Measurements from ENCODE around the gene CSTPP1.
A peak's percentile ranks its signal among the peaks of the same experiment; 100 is the strongest.
"Not testable (repeated sequence)": the region's sequence is repeated elsewhere in the genome, so short reads cannot be mapped to it uniquely, and the experiment has no call there.

Gene CSTPP1

DNA sequence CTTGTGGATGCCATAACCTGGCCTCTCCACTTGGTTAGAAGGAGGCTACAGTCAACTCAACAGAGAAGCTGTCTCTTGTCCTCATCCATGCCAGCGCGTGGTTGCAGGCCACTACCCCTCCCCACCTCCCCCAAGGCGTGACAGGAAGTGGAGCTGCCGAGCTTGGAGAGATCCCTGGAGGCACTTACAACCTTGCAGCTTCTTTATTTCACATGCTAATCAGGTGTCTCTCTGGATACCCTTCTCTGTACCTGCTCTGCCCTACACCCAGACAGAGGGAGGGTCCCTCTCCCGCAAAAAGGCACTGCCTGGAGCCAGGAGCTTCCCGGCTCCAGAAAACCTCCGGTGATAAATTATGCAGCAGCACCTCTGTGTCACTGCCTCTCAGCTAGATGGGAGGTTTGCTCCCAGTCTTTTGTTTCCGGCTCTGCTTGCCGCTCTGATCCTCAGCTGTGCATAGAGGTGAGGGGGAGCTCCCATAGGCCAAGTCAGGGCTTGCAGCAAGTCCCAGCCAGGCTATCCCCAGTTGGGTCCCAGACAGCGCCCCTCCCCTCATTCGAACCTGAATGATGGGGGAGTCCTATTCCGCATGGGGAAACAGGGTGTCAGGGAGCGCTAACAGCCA, 23.9 kb upstream of the CSTPP1 start:
- DNase-seq (ENCODE audit: low read depth): no peak

DNA sequence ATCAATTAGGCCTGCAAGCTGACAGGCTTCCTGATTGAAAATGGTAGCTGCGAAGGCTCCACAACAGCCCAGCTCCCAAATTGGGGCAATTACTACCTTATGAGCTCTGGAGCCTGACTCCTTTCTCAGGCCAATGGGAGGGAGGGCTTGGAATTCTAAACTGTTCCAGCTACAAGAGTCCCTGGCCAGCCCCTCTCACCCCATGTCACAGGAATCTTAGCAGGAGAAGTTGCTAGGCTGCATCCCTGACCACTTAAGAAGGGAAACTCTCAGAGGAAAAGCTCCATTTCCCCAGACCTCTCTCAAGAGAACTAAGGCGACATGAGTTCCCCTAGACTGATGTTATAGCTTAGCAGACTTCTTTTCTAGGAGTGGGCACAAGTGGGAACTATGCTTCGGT, 23.1 kb upstream of the CSTPP1 start:
- DNase-seq (ENCODE audit: low read depth): no peak

DNA sequence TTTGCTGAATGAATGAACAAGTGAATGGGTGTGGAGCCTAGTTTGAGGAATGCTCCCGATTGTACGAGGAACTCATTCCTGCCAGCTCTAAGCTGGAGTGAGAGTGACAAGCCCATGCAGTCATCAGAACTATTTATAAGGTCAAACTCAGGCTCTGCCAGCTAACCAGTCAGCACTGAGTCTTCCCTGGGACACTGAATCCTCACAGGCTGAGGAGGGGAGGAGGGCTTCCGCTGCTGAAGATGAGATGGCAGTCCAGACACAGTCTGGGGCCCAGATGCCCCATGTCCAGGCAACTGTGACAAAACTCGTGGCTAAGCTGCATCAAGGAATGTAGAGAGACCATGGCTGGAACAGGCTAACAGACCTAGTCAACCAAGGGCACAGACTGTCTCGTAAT, 22.2 kb upstream of the CSTPP1 start:
- no peak for DNase-seq (ENCODE audit: low read depth)

DNA sequence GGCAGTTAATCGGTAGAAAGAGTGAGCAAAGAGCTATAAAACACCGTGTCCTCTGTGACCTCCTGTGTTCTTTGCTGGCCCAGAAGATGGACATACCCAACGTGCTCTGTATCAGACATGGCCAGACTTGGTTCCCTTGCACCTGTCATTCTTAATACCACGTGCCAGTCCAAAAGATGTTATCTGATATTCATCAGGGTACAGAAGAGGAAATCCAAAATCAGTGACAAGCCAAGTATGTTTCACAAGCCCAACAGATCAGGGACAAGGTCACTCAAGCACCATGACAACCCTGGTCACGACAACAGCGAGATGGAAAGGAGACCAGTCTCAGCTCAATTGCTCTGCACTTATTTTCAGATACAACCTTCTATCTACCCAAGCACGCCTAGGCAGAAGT, 21.7 kb upstream of the CSTPP1 start:
- no peak for DNase-seq (ENCODE audit: low read depth)

DNA sequence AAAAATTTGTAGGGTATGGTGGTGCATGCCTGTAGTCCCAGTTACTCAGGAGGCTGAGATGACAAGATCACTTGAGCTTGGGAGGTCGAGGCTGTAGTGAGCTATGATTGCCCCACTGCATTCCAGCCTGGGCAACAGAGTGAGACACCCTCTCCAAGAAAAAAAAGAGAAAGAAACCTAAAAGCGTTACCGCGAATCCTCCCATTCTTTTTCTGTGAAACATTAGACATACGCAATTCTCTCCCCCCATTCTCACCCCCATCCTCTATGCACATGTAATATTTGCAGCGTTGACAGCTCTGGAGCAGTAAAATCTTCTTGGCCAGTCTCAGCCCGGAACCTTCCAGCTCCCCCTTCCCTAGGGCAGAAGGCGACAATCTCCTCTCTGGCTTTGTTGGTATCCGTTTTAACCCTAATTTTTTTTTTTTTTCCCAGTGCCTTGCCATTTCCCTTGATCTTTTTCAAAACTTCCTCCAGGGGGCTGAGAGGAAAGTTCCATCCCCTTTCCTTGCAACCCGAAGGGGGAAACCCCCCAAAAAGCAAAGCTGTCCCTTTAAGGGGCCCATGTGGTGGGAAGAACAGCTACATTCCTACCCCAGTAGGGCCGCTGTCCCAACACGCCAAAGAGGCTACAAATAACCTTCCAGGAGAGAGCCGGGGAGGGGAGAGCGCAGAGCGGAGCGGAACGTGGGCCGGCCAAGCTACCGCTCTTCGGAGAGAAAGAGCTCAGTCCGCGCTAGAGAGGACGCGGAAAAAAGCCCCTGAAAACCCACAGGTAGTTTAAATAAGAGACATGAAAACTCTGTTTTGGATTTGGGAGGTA, 20.1 kb upstream of the CSTPP1 start:
- DNase-seq (ENCODE audit: low read depth): no peak

DNA sequence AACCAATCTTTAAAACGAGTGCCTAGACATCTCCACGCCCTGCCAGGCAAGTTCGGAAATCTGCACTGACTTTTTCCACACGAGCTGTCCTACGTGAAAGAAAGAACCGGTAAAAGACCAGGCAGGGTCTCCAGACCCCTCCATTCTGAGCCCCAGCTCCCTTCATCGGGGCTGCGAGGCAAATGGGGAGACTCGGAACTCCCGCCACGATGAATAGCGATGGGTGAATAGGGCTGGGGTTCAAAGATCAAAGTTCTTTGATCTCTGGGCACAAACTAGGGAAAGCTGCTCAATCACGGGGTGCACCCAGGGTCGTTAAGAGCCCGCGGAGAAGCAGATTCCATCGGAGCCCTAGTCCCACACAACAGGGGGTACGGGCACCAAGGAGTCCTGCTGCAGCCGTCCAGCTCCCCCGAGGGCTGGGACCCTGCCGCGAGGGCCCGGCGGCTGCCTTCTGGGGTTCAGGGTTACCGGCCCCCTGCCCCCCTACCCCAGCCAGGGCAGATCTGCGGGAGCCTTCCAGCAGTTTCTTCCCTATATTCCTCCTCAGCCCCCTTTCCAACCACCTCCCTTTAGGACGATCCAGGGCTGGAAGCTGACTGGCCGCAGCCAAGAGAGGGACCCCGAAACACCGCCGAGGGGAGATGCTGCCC, 19.3 kb upstream of the CSTPP1 start:
- no peak for DNase-seq (ENCODE audit: low read depth)

DNA sequence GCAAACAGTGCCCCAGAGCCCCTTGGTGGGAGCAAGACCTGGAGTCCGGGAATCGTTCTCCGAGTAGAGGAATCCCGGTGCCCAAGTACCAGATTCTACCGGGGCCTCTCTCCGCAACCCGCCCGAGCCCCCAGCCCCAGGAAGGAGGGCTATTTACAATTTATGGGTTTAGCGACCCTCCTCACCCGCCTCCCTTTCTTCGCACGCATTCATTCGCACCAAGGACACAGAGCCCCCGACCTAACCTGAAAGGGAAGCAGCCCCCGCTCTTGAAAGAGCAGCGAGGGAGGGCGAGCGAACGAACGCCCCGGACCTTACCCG, 18.8 kb upstream of the CSTPP1 start:
- no peak for DNase-seq (ENCODE audit: low read depth)

DNA sequence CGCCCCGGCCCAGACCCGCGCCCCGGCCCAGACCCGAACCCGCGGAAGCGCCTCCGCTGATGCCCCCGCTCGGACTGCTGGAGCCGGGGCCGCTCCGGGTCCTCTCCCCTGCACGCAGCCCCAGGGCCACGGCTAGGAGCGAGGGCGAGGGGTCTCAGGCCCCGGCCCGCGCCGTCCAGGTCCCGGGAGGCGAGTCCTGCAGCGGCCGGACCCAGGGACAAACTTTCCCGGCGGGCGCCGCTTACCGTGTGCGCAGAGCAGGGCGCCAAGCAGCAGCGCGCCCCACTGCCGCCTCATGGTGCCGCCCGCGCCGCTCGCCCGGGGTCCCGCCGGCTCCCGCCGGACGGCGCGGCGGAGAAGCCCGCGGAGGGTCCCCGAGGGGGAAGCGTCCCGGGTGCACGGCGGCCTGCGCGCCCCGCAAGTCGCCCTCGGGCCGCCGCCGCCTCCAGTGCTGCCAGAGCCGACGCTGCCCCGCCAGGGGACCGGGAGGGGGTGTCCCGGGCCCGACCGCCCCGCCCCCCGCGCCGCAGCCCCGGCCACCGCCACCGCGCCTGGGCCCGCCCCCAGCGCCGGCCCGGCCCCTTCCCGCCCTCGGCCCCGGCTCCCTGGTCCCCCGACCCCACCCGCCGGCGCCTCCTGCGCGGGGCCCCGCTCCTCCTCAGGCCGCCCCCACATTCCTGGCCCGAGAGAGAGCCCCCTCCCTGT, 18.3 kb upstream of the CSTPP1 start, which contains the start of gene LRP4:
TSS of gene LRP4 (minus strand) at position 468 of the 705 bp plus-strand sequence. CDS start at position 297, 171 bp downstream.
- DNase-seq (ENCODE audit: low read depth): no peak

DNA sequence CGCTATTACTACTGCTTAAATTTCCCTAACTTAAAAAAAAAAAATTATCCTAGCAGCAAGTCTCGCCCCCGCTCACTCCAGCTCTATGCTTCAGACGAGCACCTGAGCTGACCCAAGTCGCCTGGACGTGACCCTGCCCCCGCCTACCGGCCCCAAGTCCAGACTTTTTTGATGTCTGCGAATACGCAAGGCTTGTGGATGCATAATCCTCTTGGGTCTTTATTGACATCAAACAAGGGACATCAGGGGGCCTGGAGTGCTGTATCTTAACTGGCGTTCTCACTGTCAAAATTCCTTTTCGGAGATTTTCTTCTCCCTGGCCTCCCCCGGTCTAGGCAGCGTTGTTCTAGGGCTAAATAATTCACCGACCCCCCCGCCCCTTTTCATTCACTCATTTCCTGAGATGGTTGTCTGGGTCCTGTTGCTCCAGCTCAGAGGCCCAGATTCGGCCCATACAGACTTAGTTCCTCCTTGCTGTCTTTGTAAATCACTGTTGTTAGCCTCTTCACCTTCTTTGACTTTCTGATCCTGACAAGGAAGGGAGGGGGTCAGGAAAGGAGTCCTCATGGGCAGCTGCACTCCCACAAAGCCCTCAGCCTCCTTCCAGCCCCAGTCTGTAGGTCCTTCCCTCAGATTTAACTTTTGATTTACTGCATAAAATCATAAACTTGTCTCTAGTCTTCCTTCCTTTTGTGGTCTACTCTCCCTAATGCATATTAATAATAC, 17.6 kb upstream of the CSTPP1 start:
- DNase-seq (ENCODE audit: low read depth): no peak

DNA sequence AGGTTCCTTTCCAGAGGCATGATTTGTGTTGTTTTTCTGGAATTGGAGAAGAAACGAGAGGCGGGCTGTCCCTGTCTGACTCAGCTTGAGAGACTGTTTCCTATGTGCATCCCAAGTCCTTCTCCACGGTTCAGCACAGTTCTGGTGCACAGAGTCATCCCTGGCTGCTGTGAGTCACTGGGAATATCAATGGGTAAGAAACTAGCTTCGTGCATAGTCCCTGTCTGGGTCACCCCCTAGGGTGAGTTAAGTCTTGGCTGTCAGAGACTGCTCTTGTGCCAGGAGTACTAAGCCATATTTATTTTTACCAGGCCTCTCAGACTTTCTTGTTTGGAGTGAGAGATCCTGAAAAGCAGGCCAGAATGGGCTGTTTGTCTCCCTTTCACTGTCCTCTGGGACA, 15.8 kb upstream of the CSTPP1 start:
- DNase-seq (ENCODE audit: low read depth): peak; percentile 94

DNA sequence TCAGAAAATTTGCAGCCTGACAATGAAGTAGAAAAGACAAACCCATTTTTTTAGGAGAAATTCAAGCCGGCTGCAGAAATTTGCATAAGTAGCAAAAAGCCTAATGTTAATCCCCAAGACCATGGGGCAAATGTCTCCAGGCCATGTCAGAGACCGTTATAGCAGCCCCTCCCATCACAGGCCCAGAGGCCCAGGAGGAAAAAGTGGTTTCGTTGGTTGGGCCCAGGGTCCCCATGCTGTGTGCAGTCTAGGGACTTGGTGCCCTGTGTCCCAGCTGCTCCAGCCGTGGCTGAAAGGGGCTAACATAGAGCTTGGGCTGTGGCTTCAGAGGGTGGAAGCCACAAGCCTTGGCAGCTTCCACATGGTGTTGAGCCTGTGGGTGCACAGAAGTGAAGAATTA, 8.6 kb upstream of the CSTPP1 start:
- DNase-seq (ENCODE audit: low read depth): not testable (repeated sequence)

DNA sequence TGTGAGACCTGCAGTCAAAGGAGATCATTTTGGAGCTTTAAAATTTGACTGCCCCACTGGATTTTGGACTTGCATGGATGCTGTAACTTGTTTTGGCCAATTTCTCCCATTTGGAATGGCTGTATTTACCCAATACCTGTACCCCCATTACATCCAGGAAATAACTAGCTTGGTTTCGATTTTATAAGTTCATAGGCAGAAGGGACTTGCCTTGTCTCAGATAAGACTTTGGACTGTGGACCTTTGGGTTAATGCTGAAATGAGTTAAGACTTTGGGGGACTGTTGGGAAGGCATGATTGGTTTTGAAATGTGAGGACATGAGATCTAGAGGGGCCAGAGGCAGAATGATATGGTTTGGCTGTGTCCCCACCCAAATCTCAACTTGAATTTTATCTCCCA, 7.9 kb upstream of the CSTPP1 start:
- DNase-seq (ENCODE audit: low read depth): not testable (repeated sequence)

DNA sequence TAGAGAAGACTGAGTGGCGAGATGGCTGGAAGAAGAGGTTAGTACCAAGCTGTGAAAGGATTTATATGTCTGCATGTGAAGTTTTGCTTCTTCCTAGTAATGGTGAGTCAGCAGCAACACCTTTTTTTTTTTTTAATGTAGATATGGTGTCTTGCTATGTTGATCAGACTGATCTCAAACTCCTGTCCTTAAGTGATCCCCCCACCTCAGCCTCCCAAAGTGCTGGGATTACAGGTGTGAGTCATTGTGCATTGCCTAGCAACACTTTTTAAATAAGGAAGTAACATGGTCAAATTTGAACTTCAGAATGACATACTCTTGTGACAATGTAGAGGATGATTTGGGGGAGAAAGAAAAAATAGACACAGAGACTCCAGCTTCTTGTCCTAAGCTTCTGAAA, 6.5 kb upstream of the CSTPP1 start:
- no peak for DNase-seq (ENCODE audit: low read depth)

DNA sequence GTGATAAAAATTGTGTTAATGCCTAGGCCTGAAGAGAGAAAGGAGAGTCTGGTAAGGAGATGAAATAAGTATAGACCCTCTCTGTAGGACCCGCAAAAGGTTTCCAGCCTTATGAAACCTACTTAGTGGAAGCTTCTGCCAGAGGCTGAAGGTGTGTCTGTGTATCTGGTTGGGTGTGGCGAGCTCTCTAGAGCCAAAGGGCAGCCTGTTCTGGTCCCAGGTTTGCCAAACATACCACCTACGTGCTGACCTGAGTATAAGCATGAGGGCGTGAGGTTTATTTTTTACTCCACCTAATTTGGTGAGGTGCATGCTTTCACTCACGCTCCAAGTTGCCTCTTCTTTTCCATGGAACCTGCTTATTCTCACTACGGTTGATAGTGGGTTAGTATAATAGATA, 5.6 kb downstream of the CSTPP1 start:
- no peak for DNase-seq (ENCODE audit: low read depth)

DNA sequence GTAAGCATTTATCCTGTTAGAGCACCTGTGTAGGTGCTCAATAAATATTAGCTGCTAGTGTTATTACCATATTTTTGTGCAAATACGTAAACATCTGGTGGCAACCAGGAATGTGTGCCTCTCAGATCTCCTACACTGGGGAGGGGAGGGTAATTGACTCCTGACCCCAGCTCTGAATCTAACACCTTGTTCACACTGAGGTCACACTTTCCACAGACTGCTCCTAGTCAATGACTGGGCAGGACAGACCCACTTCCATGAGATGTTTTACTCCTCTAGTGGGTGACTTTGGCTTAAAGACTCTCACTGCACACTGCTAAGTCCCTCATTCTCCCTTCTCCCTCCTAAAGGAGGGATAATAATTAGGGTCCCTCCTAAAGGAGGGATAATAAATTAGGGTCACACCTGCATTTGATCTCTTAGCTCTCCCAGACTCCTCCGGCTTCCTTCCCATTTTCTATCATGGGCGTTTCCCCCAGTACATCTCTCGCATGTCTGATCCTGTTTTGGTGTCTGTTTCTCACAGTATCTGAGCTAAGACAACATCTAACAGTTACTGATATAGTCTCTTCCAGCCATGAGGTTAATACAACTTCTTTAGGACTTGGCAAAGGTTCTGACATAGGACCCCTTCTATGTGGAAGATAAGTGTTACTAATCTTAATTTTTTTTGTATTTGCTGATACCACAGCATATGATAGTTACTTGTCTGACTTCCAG, 8.0 kb downstream of the CSTPP1 start:
- DNase-seq (ENCODE audit: low read depth): no peak

DNA sequence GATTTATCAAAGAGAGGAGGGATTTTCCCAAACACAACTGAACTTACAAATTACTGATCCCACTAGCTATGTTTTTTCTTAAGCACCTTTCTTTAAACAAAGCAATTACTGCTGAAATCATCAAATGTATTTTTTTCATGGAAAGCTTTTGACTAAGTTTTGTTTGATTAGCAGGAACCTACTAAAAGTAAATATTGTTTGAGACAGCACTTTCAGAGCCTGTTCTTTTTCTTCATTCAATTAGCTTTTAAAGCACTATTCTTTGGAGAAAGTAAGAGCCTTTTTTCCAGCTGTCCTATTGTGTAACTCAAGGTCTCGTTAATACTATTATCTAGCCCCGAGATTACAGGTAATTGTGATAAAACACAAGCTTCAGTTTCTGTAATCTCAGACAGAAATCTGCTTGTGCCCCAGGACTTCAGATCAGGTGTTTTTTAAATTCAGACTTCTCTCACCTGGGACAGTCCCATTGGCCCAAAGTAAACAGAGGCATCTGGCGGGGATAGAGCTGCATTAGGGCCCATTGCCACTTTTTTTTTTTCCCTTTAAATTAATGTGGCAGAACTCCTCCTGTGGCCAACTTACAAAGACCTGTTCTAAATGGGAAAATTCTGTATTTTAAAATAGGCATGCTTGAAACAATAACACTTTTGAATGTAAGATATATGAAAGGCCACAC, 11.0 kb downstream of the CSTPP1 start:
- DNase-seq (ENCODE audit: low read depth): no peak

DNA sequence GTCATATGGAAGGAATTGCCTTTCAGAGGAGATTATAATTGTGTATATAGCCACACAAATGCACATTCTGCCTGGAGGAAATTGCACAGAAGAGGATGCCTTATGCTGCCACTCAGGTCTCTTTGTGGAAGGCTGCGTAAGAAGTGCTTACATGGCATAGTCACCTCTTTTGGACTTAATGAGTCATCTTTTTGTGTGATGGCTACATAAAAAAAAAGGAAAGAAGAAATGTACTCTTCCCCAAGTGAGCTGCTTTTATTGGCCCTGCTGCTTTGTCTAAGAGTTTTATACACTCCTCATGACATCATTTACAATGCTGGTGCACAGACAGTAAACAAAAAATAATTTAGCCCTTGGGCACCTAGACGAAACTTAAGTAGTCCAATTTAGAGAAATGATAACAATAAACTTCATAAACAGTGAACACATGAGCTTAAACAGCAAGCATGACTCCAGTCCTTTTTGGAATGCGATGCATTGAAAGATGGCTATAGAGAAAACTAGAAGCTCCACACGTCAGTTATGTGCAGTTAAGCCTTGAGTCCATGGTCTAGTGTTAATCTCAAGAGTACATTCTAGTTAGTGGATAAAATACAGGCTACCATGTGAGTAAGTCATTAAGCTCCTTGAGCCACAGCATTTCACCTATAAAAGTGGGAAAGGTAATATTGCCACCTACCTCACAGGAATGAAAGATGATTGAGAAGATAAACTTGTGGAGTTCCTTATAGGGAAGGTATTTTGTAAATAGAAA, 12.0 kb downstream of the CSTPP1 start:
- DNase-seq (ENCODE audit: low read depth): peak; percentile 72

DNA sequence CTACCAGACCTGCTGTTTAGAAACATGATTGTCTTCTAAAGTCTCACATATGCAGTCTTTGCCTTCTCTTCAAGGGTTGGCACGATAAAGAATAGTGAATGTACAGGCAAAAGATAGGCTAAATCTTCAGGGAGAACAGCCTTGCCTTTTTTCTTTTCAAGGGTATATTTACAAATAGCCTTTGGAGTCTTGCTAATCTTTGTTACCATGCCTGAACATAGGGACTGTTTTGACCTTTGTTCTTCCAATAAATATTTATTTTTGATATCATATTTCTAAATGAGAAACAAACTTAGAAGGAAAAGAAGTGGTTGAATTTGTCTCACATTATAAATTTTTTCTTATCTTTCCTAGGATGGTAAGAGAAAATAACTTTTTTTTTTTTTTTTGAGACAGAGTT, 12.7 kb downstream of the CSTPP1 start:
- no peak for DNase-seq (ENCODE audit: low read depth)

DNA sequence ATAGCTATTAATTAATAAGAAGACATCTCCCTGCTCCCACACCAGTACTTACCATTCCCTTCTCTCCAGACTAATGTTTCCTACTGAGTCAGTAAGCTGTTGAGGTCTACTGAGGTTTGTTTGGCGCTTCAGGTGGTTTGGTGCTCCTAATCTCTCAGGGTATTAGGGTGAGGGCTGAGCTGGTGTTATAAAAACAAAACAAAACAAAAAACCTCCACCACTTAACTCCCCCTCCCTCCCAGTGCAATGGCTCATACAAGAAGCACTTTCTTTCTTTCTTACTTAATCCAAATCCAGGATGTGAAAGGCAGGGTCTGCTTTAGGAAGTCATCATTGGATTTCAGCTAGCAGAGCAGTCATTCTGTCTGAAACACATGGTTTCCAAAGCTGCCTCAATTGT, 15.3 kb downstream of the CSTPP1 start:
- no peak for DNase-seq (ENCODE audit: low read depth)

DNA sequence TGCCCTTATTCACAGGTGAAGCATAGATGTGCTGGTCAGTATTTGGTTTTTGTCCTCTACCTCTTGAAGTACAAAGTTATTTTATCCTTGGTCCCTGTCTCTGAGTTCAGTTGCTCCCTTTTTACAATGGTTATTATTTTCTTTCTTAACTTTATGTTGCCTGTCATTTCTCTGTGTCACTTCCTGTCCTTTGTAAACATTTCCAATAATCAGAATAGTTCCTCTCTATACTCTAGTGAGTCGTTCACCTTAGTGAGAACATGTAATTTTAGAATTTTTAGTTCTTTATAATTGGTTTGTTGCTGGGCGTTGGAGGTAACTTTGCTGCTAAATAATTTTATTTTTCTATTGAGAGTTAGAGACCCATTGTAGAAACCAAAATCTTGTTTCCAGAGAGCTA, 16.0 kb downstream of the CSTPP1 start:
- no peak for DNase-seq (ENCODE audit: low read depth)

Measured in non-pigmented ciliary epithelial cell (primary cell).